CD8-positive, alpha-beta memory T cell (primary cell): Measurements from ENCODE around the gene GABRR2. TPM values are rescaled to one million over a fixed set of nuclear protein-coding genes. Genes with fewer than 3 reads are reported as not detected.

ENCODE experiments used
- CTCF ChIA-PET: fragments of 350-600 bp; sonication (Branson Sonifier 250); formaldehyde crosslinking; loops from one replicate; lab custom pipeline; 2021; ENCODE audit warnings: antibody characterized with exemption; lab: Charles Lee
- POLR2A ChIA-PET: fragments of 350-600 bp; sonication (Branson Sonifier 250); formaldehyde crosslinking; loops from one replicate; lab custom pipeline; 2021; ENCODE audit warnings: antibody characterized with exemption; lab: Charles Lee
- DNase-seq, 5 donors: peaks; one replicate each; pipeline versions ENCODE4 v3.0.0 to v3.0.0-alpha.2; 2020 to 2022; ENCODE audit warnings: mixed read lengths in 1 of 5
- H3K27ac ChIP-seq: one replicate; pipeline ENCODE4 v1.7.0; 2013; ENCODE audit warnings: low read depth, mild to moderate bottlenecking, low read length, moderate library complexity
- H3K27me3 ChIP-seq: 2 replicates; pipeline ENCODE4 v1.7.0; 2013; ENCODE audit warnings: low read length, mild to moderate bottlenecking; ENCODE audit not compliant: insufficient read depth, poor library complexity, severe bottlenecking
- H3K36me3 ChIP-seq: 2 replicates; pipeline ENCODE4 v1.7.0; 2013; ENCODE audit warnings: mild to moderate bottlenecking, low read length, moderate library complexity; ENCODE audit not compliant: insufficient read depth
- H3K4me1 ChIP-seq: 2 replicates; pipeline ENCODE4 v1.7.0; 2013; ENCODE audit warnings: mild to moderate bottlenecking, low read length, moderate library complexity; ENCODE audit not compliant: insufficient read depth
- H3K4me3 ChIP-seq: 2 replicates; pipeline ENCODE4 v1.7.0; 2013; ENCODE audit warnings: mild to moderate bottlenecking, low read length
- H3K9me3 ChIP-seq: 2 replicates; pipeline ENCODE4 v1.7.0; 2013; ENCODE audit warnings: mild to moderate bottlenecking, low read length
- H3K27ac Mint-ChIP-seq, 8 donors: one replicate each; pipeline ENCODE4 v1.8.0; 2020 to 2021; ENCODE audit warnings: mixed read lengths in 8 of 8, mild to moderate bottlenecking in 6 of 8, inconsistent platforms in 3 of 8, moderate library complexity in 3 of 8
- H3K27me3 Mint-ChIP-seq, 2 donors: one replicate each; pipeline ENCODE4 v1.8.0; 2020 to 2021; ENCODE audit warnings: mixed read lengths in 2 of 2, mild to moderate bottlenecking in 1 of 2, moderate library complexity in 1 of 2
- H3K36me3 Mint-ChIP-seq, 3 donors: one replicate each; pipeline ENCODE4 v1.8.0; 2020 to 2021; ENCODE audit warnings: mixed read lengths in 3 of 3, inconsistent platforms in 1 of 3, mild to moderate bottlenecking in 1 of 3
- H3K4me1 Mint-ChIP-seq, 3 donors: one replicate each; pipeline ENCODE4 v1.8.0; 2020 to 2021; ENCODE audit warnings: mixed read lengths in 3 of 3, inconsistent platforms in 1 of 3, mild to moderate bottlenecking in 1 of 3
- H3K4me3 Mint-ChIP-seq, 7 donors: one replicate each; pipeline ENCODE4 v1.8.0; 2020 to 2021; ENCODE audit warnings: mixed read lengths in 7 of 7, mild to moderate bottlenecking in 6 of 7, moderate library complexity in 4 of 7, inconsistent platforms in 2 of 7
- H3K9me3 Mint-ChIP-seq, 5 donors: one replicate each; pipeline ENCODE4 v1.8.0; 2020 to 2022; ENCODE audit warnings: mixed read lengths in 5 of 5, mild to moderate bottlenecking in 3 of 5, moderate library complexity in 2 of 5, inconsistent platforms in 1 of 5
- polyA plus RNA-seq: library from polyadenylated mRNA; unstranded; fragments of 300-500 nt; fragmentation: Illumina TruSeq; gene quantifications from one replicate; pipeline ENCODE4 v1.2.3, GENCODE V29; 2021
- total RNA-seq, 2 experiments: library from RNA; stranded (reverse); gene quantifications; one replicate each; pipeline ENCODE4 v1.2.3, GENCODE V29; 2021

Gene GABRR2
- total and polyA plus RNA-seq, 3 experiments from 2014 or later: 0.16 to 0.24 (median 0.20) TPM

DNA sequence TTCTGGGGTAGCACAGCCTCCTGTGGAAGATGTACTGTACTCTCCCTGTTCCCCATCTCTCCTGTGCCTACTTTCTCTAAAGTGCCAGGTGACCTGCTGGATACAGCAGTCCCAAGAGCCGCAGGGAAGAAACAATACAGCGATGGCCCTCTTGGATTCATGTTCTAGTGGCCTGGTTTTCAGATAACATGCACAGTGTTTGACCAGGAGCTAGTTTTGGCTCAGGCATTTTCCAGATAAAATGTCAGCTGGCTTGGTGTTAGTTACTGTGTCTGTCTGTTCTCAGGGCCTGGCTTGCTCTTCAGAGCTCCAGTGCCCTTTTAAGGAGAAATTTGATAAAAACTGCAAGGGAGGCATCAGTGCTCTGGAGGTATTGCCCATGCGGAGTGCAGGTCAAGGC is 41.3 kb downstream of the GABRR2 start:
- Histone ChIP-seq H3K36me3 (no peaks in the 10 kb centered on the region), H3K4me3 (no peak overlapping the region), H3K27ac (no peak overlapping the region), H3K27me3 (no peaks in the 10 kb centered on the region), H3K4me1 (no peaks in the 10 kb centered on the region), H3K9me3 (no peaks in the 10 kb centered on the region)
- Mint-ChIP-seq H3K4me1 (no peaks in the 10 kb centered on the region), H3K27me3 (peaks cover 0 to 1% of the 10 kb centered on the region in 2 donors), H3K27ac (peak overlapping the region in 1 of 8 donors; percentile 63), H3K36me3 (no peaks in the 10 kb centered on the region), H3K4me3 (no peak overlapping the region), H3K9me3 (no peaks in the 10 kb centered on the region)
- CTCF ChIA-PET: no interaction called here
- POLR2A ChIA-PET: no interaction called here
- DNase-seq: no peak

DNA sequence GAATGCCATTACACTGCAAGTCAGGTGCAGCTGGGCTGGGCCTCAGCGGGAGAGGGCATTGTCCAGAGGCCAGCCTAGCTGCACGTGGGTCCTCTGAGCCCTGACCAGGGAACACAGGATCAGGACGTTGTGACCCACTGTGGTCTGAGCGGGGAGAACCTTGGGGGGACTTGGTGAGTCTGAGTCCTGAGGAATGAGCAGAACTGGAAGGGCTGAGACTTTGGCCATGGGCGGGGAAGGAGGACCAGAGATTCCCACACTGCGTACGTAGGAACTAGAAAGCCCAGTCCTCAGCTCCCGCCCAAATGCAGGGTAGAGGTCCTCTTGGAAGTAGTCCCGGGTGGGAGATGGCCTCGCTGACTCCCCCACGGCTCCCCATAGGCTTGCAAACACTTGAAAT is 42.5 kb downstream of the GABRR2 start:
- H3K36me3 Mint-ChIP-seq: no peaks in the 10 kb centered on the region
- H3K4me1 Mint-ChIP-seq: no peaks in the 10 kb centered on the region
- H3K9me3 Mint-ChIP-seq: no peaks in the 10 kb centered on the region
- no peak overlapping the region for H3K27ac ChIP-seq
- no peaks in the 10 kb centered on the region for H3K4me1 ChIP-seq
- ChIA-PET POLR2A (no interaction called here), CTCF (no interaction called here)
- no peaks in the 10 kb centered on the region for H3K27me3 Mint-ChIP-seq
- no peak overlapping the region for H3K4me3 ChIP-seq
- DNase-seq: no peak
- no peaks in the 10 kb centered on the region for H3K36me3 ChIP-seq
- no peak overlapping the region for H3K4me3 Mint-ChIP-seq
- H3K9me3 ChIP-seq: no peaks in the 10 kb centered on the region
- no peak overlapping the region for H3K27ac Mint-ChIP-seq
- H3K27me3 ChIP-seq: no peaks in the 10 kb centered on the region

DNA sequence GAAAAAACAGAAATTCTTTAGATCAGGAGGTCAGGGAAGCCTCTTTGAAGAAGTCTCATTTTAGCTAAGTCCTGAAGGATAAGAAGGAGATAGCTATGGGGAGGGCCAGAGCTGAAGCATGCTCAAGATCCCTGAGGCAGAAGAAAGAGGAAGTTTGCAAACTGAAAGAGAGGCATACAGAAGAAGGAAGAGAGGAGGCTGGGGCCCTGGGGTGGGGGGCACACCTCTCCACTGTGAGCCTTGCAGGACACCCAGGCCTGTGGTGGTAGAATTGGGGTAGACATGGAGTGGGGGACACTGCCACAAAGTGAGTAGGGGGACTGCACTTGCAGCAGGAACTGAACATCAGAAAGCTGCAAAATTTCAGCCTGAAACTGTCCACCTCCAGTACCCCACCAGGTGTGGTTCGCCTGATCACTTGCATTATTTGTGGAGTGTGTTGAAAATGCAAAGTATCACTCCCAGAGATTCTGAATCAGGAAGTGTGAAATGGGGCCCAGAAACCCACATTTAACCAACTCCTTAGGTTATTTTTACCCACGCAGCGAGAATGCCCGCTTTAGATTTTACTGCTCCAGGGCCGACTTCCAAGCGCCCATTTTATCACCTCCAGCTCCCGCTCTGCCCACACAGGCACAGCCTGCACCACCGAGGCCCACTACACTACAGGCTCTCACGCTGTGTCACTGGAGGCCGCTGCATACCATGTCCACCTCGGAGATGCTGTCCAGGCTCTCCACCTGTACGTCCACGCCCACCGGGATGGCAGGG is 44.0 kb downstream of the GABRR2 start:
- Mint-ChIP-seq H3K36me3 (no peaks in the 10 kb centered on the region), H3K4me3 (no peak overlapping the region), H3K27ac (peak overlapping the region in 1 of 8 donors; percentile 14), H3K27me3 (no peaks in the 10 kb centered on the region), H3K4me1 (no peaks in the 10 kb centered on the region), H3K9me3 (no peaks in the 10 kb centered on the region)
- H3K4me3 ChIP-seq: no peak overlapping the region
- DNase-seq: no peak
- no peaks in the 10 kb centered on the region for H3K4me1 ChIP-seq
- no peaks in the 10 kb centered on the region for H3K9me3 ChIP-seq
- no peak overlapping the region for H3K27ac ChIP-seq
- ChIA-PET CTCF (no interaction called here), POLR2A (no interaction called here)
- no peaks in the 10 kb centered on the region for H3K36me3 ChIP-seq
- H3K27me3 ChIP-seq: no peaks in the 10 kb centered on the region

DNA sequence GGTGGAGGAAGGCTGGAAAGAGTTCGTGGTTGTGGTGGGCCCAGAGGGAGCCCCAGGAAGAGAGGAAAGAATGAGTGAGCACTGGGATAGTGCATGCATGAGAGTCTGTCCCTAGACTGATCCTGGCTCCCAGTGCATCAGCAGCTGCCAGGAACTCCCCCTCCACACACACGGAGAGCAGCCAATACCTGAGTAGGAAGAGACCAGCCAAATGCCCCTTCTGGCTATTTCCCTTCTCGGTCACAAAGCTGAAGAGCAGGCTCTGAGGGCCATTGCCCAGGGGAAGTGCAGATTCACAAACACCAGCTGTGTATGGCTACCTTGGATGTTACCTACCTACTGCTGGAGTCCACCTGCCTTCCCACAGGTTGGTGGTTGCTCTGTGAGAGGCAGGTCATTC is 45.1 kb downstream of the GABRR2 start:
- H3K4me3 Mint-ChIP-seq: no peak overlapping the region
- Histone ChIP-seq H3K4me3 (no peak overlapping the region), H3K4me1 (no peaks in the 10 kb centered on the region), H3K27me3 (no peaks in the 10 kb centered on the region), H3K9me3 (no peaks in the 10 kb centered on the region), H3K36me3 (no peaks in the 10 kb centered on the region), H3K27ac (no peak overlapping the region)
- H3K9me3 Mint-ChIP-seq: no peaks in the 10 kb centered on the region
- DNase-seq: no peak
- CTCF ChIA-PET: no interaction called here
- peak overlapping the region in 1 of 8 donors; percentile 31 for H3K27ac Mint-ChIP-seq
- no peaks in the 10 kb centered on the region for H3K36me3 Mint-ChIP-seq
- POLR2A ChIA-PET: no interaction called here
- peaks cover 0 to 7% of the 10 kb centered on the region in 2 donors for H3K27me3 Mint-ChIP-seq
- no peaks in the 10 kb centered on the region for H3K4me1 Mint-ChIP-seq

DNA sequence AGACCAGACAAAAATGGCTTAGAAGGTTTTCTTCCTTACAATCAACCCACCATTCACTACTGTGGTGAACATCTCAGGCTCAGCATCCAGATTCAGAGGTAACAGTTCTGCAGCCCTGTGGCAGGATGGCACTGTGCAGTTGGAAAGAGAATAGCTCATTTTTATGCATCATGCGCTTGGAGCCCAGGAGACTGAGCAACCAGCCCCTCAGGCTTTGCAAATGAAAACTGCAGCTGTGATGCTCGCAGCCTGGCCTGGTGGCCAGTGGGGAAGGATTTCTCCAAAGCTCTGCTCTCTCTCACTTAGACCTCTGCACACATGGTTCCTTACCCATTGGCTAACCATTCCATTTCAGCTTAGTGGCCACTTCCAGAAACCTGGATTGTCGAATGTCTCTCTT is 45.8 kb downstream of the GABRR2 start:
- Histone ChIP-seq H3K27ac (no peak overlapping the region), H3K27me3 (peaks cover 5% of the 10 kb centered on the region), H3K4me3 (no peak overlapping the region), H3K36me3 (no peaks in the 10 kb centered on the region), H3K9me3 (no peaks in the 10 kb centered on the region), H3K4me1 (no peaks in the 10 kb centered on the region)
- ChIA-PET CTCF (no interaction called here), POLR2A (no interaction called here)
- no peak for DNase-seq
- H3K27ac Mint-ChIP-seq: no peak overlapping the region
- no peaks in the 10 kb centered on the region for H3K36me3 Mint-ChIP-seq
- H3K27me3 Mint-ChIP-seq: peaks cover 0 to 9% of the 10 kb centered on the region in 2 donors
- H3K4me1 Mint-ChIP-seq: no peaks in the 10 kb centered on the region
- no peaks in the 10 kb centered on the region for H3K9me3 Mint-ChIP-seq
- no peak overlapping the region for H3K4me3 Mint-ChIP-seq

DNA sequence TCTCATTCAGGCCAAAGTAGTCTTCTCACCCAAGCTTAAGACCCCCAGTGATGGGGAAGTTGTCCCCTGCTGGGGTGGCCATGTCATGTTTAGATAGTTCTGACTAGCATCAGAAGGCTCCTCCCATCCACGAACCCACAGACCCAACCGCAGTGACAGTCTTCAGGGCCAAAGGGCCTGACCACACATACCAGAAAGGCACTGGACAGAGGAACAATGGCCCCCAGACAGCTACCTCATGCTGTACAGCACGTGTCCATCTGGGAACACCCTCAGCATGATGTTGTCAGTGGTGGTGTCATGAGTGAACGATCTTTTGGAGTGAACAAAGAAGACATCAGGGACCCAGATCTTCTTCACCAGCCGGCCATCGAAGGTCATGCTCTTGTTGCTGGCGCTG is 46.3 kb downstream of the GABRR2 start:
- POLR2A ChIA-PET: no interaction called here
- Mint-ChIP-seq H3K4me3 (no peak overlapping the region), H3K9me3 (no peaks in the 10 kb centered on the region)

DNA sequence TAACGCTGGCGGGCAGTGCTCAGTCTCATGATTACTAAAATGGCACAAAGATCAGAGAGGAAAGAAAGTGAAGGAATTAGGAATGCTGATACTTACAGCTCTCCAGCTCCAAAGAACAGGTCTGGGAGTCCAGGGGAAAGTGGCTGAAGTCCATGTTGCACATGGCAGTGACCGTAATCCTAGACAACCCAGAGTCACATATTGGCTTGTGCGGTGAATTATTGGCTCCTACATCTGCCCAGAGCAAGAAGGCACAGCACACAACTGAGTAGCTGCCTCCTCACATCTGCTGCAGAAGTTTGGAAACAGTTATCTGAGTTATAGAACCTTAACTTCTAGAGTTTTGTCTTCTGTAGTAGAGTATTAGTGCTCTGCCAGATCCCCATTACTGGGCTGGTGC is 47.2 kb downstream of the GABRR2 start:
- H3K36me3 Mint-ChIP-seq: no peaks in the 10 kb centered on the region
- Histone ChIP-seq H3K4me1 (no peaks in the 10 kb centered on the region), H3K27ac (no peak overlapping the region), H3K4me3 (no peak overlapping the region), H3K9me3 (no peaks in the 10 kb centered on the region), H3K36me3 (no peaks in the 10 kb centered on the region), H3K27me3 (peaks cover 5% of the 10 kb centered on the region)
- H3K4me1 Mint-ChIP-seq: no peaks in the 10 kb centered on the region
- peaks cover 0 to 14% of the 10 kb centered on the region in 2 donors for H3K27me3 Mint-ChIP-seq
- ChIA-PET POLR2A (no interaction called here), CTCF (interaction anchor here (0.7 kb wide), 1 partner anchor 145 kb away, joined by 3 read pairs; no protein-coding TSS in a partner anchor)
- no peak overlapping the region for H3K4me3 Mint-ChIP-seq
- no peak overlapping the region for H3K27ac Mint-ChIP-seq
- no peak for DNase-seq
- H3K9me3 Mint-ChIP-seq: no peaks in the 10 kb centered on the region

More for the DNA sequence above, 46.3 kb downstream of the GABRR2 start:
- Histone ChIP-seq H3K4me1 (no peaks in the 10 kb centered on the region), H3K9me3 (no peaks in the 10 kb centered on the region), H3K27ac (no peak overlapping the region), H3K27me3 (peaks cover 5% of the 10 kb centered on the region), H3K4me3 (no peak overlapping the region), H3K36me3 (no peaks in the 10 kb centered on the region)
- DNase-seq: no peak
- Mint-ChIP-seq H3K27me3 (peaks cover 0 to 13% of the 10 kb centered on the region in 2 donors), H3K4me1 (no peaks in the 10 kb centered on the region), H3K27ac (no peak overlapping the region), H3K36me3 (no peaks in the 10 kb centered on the region)
- CTCF ChIA-PET: no interaction called here

DNA sequence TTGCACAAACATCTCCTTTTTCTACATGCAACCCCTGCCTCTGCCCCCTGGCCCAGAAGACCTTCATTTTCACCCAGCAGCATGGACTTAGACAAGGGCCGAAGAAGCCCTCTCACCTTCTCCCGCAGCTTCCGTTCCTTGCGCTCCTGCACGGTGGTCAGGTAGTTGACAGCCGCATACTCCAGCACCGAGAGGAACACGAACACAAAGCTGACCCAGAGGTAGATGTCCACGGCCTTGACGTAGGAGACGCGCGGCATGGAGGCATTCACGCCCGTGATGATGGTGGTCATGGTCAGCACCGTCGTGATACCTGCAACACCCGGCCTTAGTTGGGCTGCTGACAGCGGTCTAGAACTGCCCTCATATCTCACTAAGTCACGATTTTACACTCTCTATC is 50.8 kb downstream of the GABRR2 start:
- Mint-ChIP-seq H3K27me3 (peaks cover 0 to 17% of the 10 kb centered on the region in 2 donors), H3K27ac (no peak overlapping the region), H3K4me1 (no peaks in the 10 kb centered on the region), H3K36me3 (no peaks in the 10 kb centered on the region), H3K4me3 (no peak overlapping the region), H3K9me3 (no peaks in the 10 kb centered on the region)
- Histone ChIP-seq H3K36me3 (no peaks in the 10 kb centered on the region), H3K27me3 (peaks cover 5% of the 10 kb centered on the region), H3K4me3 (no peak overlapping the region), H3K4me1 (no peaks in the 10 kb centered on the region), H3K9me3 (no peaks in the 10 kb centered on the region), H3K27ac (no peak overlapping the region)
- CTCF ChIA-PET: no interaction called here
- no peak for DNase-seq
- POLR2A ChIA-PET: no interaction called here
